ENCODE results near the gene MT1F.

MT1F gene

GRCh38 chr16:56702836-56703235 lies 45.1 kb downstream of the MT1F start:
- no peak for DNase-seq

Data from NCI-H526 (cell line).